Measurements from ENCODE around the gene MGAT4A.

DNA sequence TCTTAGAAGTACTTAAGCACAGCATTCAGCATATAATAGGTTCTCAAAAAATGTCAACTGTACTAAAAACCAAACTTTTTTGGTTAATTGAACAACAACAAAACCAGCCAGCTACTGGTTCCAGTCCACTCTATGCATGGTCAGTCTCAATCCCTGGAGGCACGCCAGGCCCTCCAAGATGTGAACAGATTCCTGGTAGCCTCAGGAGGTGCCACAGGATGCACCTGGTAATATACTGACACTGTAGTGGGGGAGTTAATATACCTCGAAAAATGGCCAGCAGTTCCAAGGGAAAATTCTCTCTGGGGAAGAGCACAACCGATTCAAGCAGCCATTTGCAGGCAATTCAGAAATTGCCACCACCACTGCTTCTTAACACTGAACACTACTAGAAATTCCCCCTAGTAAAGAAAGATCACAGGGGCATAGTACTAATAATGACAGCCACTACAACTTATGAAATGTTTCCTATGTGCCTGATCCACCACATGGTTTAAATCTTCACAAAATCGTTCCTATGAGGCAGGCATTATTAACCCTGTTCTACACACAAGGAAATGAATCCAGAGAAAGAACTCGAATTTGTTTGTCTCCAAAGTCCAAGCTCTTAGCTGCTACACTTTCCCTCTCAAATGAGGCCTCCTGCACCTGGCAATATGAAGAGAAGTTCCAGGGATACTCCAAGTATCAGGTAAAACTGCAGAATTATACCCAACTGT lies 3.4 kb downstream of the MGAT4A start:
- TF ChIP-seq, protein P1, sequence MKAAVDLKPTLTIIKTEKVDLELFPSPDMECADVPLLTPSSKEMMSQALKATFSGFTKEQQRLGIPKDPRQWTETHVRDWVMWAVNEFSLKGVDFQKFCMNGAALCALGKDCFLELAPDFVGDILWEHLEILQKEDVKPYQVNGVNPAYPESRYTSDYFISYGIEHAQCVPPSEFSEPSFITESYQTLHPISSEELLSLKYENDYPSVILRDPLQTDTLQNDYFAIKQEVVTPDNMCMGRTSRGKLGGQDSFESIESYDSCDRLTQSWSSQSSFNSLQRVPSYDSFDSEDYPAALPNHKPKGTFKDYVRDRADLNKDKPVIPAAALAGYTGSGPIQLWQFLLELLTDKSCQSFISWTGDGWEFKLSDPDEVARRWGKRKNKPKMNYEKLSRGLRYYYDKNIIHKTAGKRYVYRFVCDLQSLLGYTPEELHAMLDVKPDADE (IDR thresholded peaks at IDR 0.05): no peak
- TF ChIP-seq, protein P2, sequence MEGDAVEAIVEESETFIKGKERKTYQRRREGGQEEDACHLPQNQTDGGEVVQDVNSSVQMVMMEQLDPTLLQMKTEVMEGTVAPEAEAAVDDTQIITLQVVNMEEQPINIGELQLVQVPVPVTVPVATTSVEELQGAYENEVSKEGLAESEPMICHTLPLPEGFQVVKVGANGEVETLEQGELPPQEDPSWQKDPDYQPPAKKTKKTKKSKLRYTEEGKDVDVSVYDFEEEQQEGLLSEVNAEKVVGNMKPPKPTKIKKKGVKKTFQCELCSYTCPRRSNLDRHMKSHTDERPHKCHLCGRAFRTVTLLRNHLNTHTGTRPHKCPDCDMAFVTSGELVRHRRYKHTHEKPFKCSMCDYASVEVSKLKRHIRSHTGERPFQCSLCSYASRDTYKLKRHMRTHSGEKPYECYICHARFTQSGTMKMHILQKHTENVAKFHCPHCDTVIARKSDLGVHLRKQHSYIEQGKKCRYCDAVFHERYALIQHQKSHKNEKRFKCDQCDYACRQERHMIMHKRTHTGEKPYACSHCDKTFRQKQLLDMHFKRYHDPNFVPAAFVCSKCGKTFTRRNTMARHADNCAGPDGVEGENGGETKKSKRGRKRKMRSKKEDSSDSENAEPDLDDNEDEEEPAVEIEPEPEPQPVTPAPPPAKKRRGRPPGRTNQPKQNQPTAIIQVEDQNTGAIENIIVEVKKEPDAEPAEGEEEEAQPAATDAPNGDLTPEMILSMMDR (conservative IDR thresholded peaks at IDR 0.05; ENCODE audit: low read depth in 2 of 2): no peak

Data from GM23338 (cell line).